Endometrial microvascular endothelial cells (primary cell): Measurements from ENCODE around the gene P2RX2. TPM values are rescaled to one million over a fixed set of nuclear protein-coding genes. Genes with fewer than 3 reads are reported as not detected.

Source experiments
- in situ Hi-C: cut with HindIII; loops from 2 replicates; pipeline ENCODE4 v1.10.0; 2017; ENCODE audit warnings: low sequenced_read_pairs, low pct_unique_long_range_greater_than_20kb; ENCODE audit errors: inconsistent ontology term
- total RNA-seq: library from RNA; depleted of rRNA; stranded (reverse); fragments of >200 nt; gene quantifications from one replicate; pipeline ENCODE4 v1.2.3, GENCODE V29; 2015; ENCODE audit errors: inconsistent ontology term

The P2RX2 gene
- total RNA-seq, 1 donor from 2014 or later, result not detected

GRCh38 chr12:132631666-132632065 lies 13.1 kb downstream of the P2RX2 start:
- in situ Hi-C loops, result no loop called here

DNA sequence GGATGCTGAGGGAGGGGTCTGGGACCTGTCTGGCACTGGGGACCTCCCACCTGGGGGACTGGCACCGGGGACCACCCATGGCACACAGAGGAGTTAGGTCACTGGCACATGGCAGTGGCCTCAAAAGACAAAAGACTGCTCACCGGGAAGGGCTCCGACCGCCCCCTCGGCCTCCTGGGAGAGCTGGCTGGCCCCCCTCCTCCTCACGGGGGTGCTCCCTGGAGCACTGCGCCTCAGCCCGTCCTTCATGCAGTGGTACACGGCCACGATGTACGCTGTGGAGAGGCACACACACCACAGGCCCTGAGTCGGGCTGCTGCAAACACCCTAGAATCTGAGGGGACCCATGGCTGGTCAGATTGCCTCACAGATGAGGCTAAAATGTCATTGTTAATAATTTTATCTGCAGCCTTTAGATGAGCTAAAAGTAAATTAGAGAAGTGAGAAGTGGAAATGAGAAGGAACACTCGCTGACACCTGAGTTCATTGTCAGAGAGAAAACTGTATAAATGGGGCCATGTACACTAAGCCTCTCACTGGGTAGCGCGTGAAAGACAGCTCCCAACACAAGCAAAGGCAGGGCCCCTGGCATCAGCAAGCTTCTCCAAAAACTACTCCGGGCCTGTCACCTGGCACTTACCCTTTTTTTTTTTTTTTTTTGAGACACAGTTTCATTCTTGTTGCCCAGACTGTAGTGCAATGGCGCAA lies 14.1 kb downstream of the P2RX2 start:
- in situ Hi-C loops, result no loop called here

GRCh38 chr12:132633398-132633797 lies 14.8 kb downstream of the P2RX2 start:
- in situ Hi-C loops, result no loop called here

- in situ Hi-C loops, result no loop called here
Measured at GRCh38 chr12:132633901-132634300, 15.3 kb downstream of the P2RX2 start.

DNA sequence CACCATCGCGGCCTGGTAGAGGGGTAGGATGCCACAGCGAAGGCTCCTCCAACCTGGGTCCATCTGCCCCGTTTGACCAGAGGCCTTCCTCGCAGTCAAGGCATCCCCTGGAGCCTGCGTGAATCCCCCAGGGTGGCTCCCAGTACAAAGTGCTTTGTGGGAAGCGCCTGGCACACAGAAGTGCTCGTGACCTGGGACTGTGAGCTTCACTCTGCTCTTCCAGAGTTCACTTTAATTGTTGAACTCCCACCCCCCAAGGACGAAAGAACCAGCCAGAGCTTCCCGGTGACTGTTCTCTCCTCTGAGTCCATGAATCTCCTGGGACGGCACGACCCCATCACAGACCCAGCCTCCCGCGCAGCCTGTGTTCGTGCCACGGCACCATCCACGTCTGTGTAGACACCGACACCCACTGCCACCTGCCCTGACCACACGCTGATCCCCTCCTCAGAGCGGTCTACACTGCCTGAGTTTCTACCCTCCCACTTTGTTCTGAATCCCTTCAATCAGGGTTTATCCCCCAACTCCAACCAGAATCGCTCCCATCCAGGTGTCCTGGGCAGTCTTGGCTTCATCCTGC lies 15.9 kb downstream of the P2RX2 start:
- in situ Hi-C loops, result no loop called here

GRCh38 chr12:132635076-132635955 lies 16.7 kb downstream of the P2RX2 start:
- in situ Hi-C loops, result no loop called here

GRCh38 chr12:132637811-132638210 lies 19.2 kb downstream of the P2RX2 start:
- in situ Hi-C loops, result no loop called here

GRCh38 chr12:132638541-132639408 lies 20.2 kb downstream of the P2RX2 start:
- in situ Hi-C loops, result no loop called here

- in situ Hi-C loops, result no loop called here
Measured at GRCh38 chr12:132639956-132640520, 21.5 kb downstream of the P2RX2 start.

DNA sequence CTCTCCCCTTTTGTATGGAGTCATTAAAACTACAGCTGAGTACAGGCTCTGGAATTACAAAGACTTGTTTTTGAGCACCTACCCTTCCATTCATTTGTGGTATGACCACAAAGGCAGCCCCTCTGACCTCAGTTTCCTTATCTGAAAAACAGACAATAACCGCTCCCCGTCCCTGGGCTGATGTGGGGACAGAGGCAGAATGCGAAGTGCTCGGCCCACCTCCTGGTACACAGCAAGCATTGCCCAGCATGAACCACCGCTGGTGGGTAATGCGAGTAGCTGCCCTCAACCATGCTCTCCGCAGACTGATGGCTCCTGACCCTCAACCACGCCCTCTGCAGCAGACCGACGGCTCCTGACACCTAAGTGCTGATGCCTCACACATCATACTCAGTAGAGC lies 22.4 kb downstream of the P2RX2 start:
- in situ Hi-C loops, result no loop called here

GRCh38 chr12:132641811-132642650 lies 23.5 kb downstream of the P2RX2 start:
- in situ Hi-C loops, result no loop called here

DNA sequence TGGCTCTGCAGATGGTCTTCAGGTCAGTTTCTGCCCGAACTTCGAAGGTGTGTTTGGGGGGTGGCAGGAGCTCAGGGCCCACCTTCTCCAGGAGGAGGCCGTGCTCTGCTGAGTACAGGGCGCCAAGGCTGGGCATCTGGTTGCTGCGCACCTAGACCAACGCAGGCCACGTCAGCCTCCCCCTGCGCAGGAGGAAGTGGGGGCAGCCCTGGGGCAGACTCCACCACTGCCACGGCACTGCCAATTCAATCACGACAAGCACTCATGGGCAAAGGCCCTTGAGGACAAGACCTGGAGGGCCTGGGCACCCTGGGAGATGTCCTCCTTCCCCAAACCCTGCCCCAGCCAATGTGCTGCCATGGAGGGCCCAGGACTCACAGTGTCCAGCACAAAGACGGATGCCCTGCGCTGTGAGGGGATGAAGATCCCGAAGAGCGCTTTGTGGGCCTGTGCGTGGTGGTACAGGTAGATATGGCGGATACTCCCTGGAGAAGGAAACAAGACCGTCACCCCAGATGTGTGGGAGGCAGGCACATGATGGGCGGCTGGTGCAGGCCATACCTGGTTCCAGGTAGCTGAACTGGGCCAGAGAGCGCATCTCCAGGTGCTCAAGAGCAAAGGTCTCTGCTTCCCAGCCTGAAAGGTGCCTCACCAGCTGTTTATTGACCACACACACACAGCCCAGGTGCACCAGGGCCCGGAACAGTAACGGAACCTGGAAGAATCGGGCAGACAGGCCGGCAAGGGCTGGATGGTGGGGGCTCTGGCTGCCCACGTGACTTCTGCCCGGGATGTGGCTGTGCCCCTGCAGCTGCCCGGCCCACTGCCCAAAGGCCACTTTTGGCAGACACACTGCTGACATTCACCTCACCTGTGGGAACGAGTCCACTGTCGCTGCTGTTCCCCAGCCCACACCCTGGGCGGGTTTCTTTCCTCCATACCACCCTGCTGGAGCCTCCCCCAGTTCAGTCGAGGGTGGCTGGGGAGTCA lies 24.6 kb downstream of the P2RX2 start:
- in situ Hi-C loops, result no loop called here

- in situ Hi-C loops, result no loop called here
Measured at GRCh38 chr12:132646850-132647249, 28.3 kb downstream of the P2RX2 start.

- in situ Hi-C loops, result no loop called here
Measured at GRCh38 chr12:132647858-132648257, 29.3 kb downstream of the P2RX2 start.

- in situ Hi-C loops, result no loop called here
Measured at GRCh38 chr12:132648616-132649225, 30.1 kb downstream of the P2RX2 start.

DNA sequence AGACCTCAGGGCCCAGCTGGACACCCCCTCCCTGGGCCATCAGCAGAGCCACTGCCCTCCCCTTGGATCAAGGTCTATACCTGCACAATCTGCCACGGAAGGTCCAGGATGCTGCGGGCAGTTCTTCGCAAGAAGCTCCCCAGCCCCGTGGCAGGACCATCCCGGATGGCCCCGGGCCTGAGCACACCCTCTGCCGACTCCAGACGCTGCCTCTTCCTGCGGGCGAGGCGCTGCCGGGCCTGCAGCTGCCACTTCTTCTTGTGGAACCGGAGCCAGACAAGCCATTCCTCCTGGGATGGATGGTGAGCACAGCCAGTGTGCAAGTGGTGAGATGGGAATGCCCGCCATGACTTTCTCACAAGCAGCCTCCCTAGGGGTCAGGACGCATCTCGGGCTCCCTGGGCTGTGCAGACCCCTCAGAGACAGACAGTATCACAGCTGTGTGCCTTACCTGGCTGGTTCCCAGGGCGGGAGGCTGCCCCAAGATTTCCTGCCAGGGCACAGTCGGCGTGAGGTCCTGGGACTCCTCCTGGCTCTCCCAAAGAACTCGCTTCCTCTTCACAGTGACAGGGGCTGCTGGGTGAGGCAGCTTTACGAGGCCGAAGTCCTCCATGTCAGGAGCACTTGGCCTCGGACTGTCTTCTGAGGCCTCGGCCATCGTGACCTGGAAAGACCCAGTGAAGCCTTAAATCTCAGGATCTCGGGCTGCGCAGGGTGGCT lies 30.8 kb downstream of the P2RX2 start:
- in situ Hi-C loops, result no loop called here
